ENCODE data around the gene IGSF23. TPM values are rescaled to one million over a fixed set of nuclear protein-coding genes. Genes with fewer than 3 reads are reported as not detected.

The IGSF23 gene
- total RNA-seq, 1 donor from 2014 or later: not detected

- DNase-seq (no peak), ATAC-seq (ENCODE audit: low read depth) (no peak)
- no peak for TF ChIP-seq CTCF (IDR thresholded peaks at IDR 0.05)
- Mint-ChIP-seq H3K9me3 (no peaks in the 10 kb centered on the region), H3K27ac (no peak overlapping the region), H3K4me3 (no peak overlapping the region), H3K36me3 (ENCODE audit: low read depth) (no peaks in the 10 kb centered on the region), H3K4me1 (no peaks in the 10 kb centered on the region), H3K27me3 (peaks cover 9% of the 10 kb centered on the region)
- intact Hi-C loops (cut with micrococcal nuclease): loop anchor here (1.0 kb wide), 1 partner anchor 85 kb away; no protein-coding TSS in a partner anchor
- POLR2A ChIA-PET: no interaction called here
- CTCF ChIA-PET: interaction anchor here (1.5 kb wide), 1 partner anchor 85 kb away, joined by 11 read pairs; no protein-coding TSS in a partner anchor
These were observed 41.4 kb upstream of the IGSF23 start for GRCh38 chr19:44571830-44572580.

GRCh38 chr19:44572581-44572900 lies 40.8 kb upstream of the IGSF23 start:
- Mint-ChIP-seq H3K36me3 (ENCODE audit: low read depth) (no peaks in the 10 kb centered on the region), H3K4me1 (no peaks in the 10 kb centered on the region), H3K9me3 (no peaks in the 10 kb centered on the region), H3K4me3 (no peak overlapping the region), H3K27ac (no peak overlapping the region), H3K27me3 (peaks cover 9% of the 10 kb centered on the region)
- DNase-seq (no peak), ATAC-seq (ENCODE audit: low read depth) (no peak)
- CTCF ChIA-PET: no interaction called here
- POLR2A ChIA-PET: no interaction called here
- intact Hi-C loops (cut with micrococcal nuclease): no loop called here
- TF ChIP-seq CTCF (IDR thresholded peaks at IDR 0.05): no peak

- ATAC-seq (ENCODE audit: low read depth): no peak
These were observed 40.2 kb upstream of the IGSF23 start for GRCh38 chr19:44573183-44573582.

GRCh38 chr19:44573627-44574026 lies 39.7 kb upstream of the IGSF23 start:
- POLR2A ChIA-PET: no interaction called here
- Mint-ChIP-seq H3K27ac (no peak overlapping the region), H3K4me3 (no peak overlapping the region), H3K9me3 (no peaks in the 10 kb centered on the region), H3K36me3 (ENCODE audit: low read depth) (no peaks in the 10 kb centered on the region), H3K4me1 (no peaks in the 10 kb centered on the region), H3K27me3 (peaks cover 9% of the 10 kb centered on the region)
- DNase-seq (no peak), ATAC-seq (ENCODE audit: low read depth) (no peak)
- no peak for TF ChIP-seq CTCF (IDR thresholded peaks at IDR 0.05)
- intact Hi-C loops (cut with micrococcal nuclease): no loop called here
- CTCF ChIA-PET: no interaction called here

More at GRCh38 chr19:44573183-44573582, 40.2 kb upstream of the IGSF23 start:
- intact Hi-C loops (cut with micrococcal nuclease): no loop called here
- TF ChIP-seq CTCF (IDR thresholded peaks at IDR 0.05): no peak
- Mint-ChIP-seq H3K4me1 (no peaks in the 10 kb centered on the region), H3K9me3 (no peaks in the 10 kb centered on the region), H3K36me3 (ENCODE audit: low read depth) (no peaks in the 10 kb centered on the region), H3K27me3 (peaks cover 9% of the 10 kb centered on the region), H3K27ac (no peak overlapping the region), H3K4me3 (no peak overlapping the region)
- CTCF ChIA-PET: no interaction called here
- no peak for DNase-seq
- POLR2A ChIA-PET: no interaction called here

- Mint-ChIP-seq H3K27ac (no peak overlapping the region), H3K4me1 (no peaks in the 10 kb centered on the region), H3K36me3 (ENCODE audit: low read depth) (no peaks in the 10 kb centered on the region), H3K4me3 (no peak overlapping the region), H3K9me3 (no peaks in the 10 kb centered on the region), H3K27me3 (peaks cover 7% of the 10 kb centered on the region)
- DNase-seq (no peak), ATAC-seq (ENCODE audit: low read depth) (no peak)
- intact Hi-C loops (cut with micrococcal nuclease): no loop called here
- CTCF ChIA-PET: no interaction called here
- POLR2A ChIA-PET: no interaction called here
- no peak for TF ChIP-seq CTCF (IDR thresholded peaks at IDR 0.05)
These were observed 39.0 kb upstream of the IGSF23 start for GRCh38 chr19:44574186-44574950.

Data from activated B cell treated with CpG ODN at 0.5 μM for 24 hours (primary cell).